Measurements from ENCODE around the gene MSTO1.
"Not testable (repeated sequence)": the region's sequence is repeated elsewhere in the genome, so short reads cannot be mapped to it uniquely, and the experiment has no call there.

The MSTO1 gene

GRCh38 chr1:155609515-155610256 lies at the start of gene MSTO1:
TSS of gene MSTO1 (plus strand) at chr1:155610218. CDS start at chr1:155610249, 31 bp downstream.
- peak; percentile 3 for FAIRE-seq

- not testable (repeated sequence) for FAIRE-seq
Observed at GRCh38 chr1:155561779-155562580, 48.0 kb upstream of the MSTO1 start.

- FAIRE-seq, result no peak
Observed at GRCh38 chr1:155562581-155563376, 47.2 kb upstream of the MSTO1 start, which contains the start of gene ASH1L. TSS of gene ASH1L (minus strand) at chr1:155562803. CDS start at chr1:155521519, 41,284 bp downstream.

- FAIRE-seq, result not testable (repeated sequence)
Observed at GRCh38 chr1:155563377-155564022, 46.5 kb upstream of the MSTO1 start.

- FAIRE-seq, result no peak
Observed at GRCh38 chr1:155569988-155570592, 39.9 kb upstream of the MSTO1 start.

GRCh38 chr1:155570593-155570990 lies 39.4 kb upstream of the MSTO1 start:
- FAIRE-seq, result no peak

- no peak for FAIRE-seq
Observed at GRCh38 chr1:155574077-155574476, 35.9 kb upstream of the MSTO1 start.

- not testable (repeated sequence) for FAIRE-seq
Observed at GRCh38 chr1:155575608-155576007, 34.4 kb upstream of the MSTO1 start.

GRCh38 chr1:155583846-155584245 lies 26.2 kb upstream of the MSTO1 start:
- FAIRE-seq, result not testable (repeated sequence)

- not testable (repeated sequence) for FAIRE-seq
Observed at GRCh38 chr1:155589282-155589681, 20.7 kb upstream of the MSTO1 start.

GRCh38 chr1:155590516-155591247 lies 19.3 kb upstream of the MSTO1 start:
- FAIRE-seq, result not testable (repeated sequence)

GRCh38 chr1:155591770-155592169 lies 18.2 kb upstream of the MSTO1 start:
- FAIRE-seq, result peak; percentile 89

- not testable (repeated sequence) for FAIRE-seq
Observed at GRCh38 chr1:155595877-155596474, 14.0 kb upstream of the MSTO1 start.

GRCh38 chr1:155596864-155597263 lies 13.2 kb upstream of the MSTO1 start:
- no peak for FAIRE-seq

GRCh38 chr1:155598842-155599331 lies 11.1 kb upstream of the MSTO1 start:
- FAIRE-seq, result no peak

GRCh38 chr1:155599828-155600572 lies 10.0 kb upstream of the MSTO1 start:
- not testable (repeated sequence) for FAIRE-seq

GRCh38 chr1:155607708-155608107 lies 2.3 kb upstream of the MSTO1 start:
- no peak for FAIRE-seq

GRCh38 chr1:155608888-155609225 lies 1.2 kb upstream of the MSTO1 start:
- no peak for FAIRE-seq

- not testable (repeated sequence) for FAIRE-seq
Observed at GRCh38 chr1:155610257-155610647, 234 bp downstream of the MSTO1 start.

GRCh38 chr1:155613226-155613625 lies 3.2 kb downstream of the MSTO1 start:
- not testable (repeated sequence) for FAIRE-seq

All from A204.1 (cell line).